NCI-H82 treated with DMSO at 0.1 percent for 48 hours (cell line): ENCODE results near the gene ORAI3.

Source experiments
- DNase-seq: peaks from one replicate; lab custom pipeline; 2025; ENCODE audit not compliant: unreplicated experiment; lab: John Stamatoyannopoulos, UW

Gene ORAI3

DNA sequence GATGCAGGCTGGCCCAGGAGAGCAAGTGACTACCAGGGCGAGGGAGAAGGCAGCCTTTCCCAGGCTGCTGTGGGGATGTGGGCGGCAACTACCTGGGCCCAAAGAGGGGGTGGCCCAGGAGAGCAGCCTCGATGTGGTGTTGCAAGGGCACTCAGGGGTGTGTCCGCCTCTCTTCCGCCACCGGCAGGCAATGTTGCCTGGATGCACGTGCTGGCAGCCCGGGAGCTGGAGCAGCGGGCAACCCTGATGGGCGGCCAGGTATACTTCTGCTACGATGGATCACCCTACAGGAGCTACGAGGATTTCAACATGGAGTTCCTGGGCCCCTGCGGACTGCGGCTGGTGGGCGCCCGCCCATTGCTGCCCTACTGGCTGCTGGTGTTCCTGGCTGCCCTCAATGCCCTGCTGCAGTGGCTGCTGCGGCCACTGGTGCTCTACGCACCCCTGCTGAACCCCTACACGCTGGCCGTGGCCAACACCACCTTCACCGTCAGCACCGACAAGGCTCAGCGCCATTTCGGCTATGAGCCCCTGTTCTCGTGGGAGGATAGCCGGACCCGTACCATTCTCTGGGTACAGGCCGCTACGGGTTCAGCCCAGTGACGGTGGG lies 38.8 kb downstream of the ORAI3 start:
- no peak for DNase-seq

GRCh38 chr16:30989469-30990047 lies 40.7 kb downstream of the ORAI3 start:
- no peak for DNase-seq

- no peak for DNase-seq
Measured at GRCh38 chr16:30990105-30990504, 41.2 kb downstream of the ORAI3 start.

DNA sequence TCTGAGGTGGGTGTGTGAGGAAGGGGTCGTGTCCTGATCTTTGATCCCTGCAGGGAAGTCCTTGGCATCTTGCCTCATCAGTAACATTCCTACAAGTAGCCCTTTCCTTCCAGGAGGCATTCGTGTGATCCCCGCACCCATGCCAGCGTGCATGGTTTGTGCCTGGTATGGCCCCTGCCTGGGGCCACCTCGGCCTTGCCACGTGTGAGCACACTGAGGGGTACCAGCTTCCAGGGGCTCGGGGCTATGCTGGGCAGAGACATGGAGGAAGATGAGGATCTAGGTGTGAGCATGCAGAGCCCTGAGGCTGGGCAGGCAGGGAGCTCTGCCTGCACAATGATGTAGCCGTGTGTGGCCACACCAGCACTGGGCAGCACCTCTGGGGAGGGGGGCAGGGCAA lies 42.2 kb downstream of the ORAI3 start:
- DNase-seq, result no peak

GRCh38 chr16:30992276-30992780 lies 43.5 kb downstream of the ORAI3 start:
- DNase-seq, result no peak

DNA sequence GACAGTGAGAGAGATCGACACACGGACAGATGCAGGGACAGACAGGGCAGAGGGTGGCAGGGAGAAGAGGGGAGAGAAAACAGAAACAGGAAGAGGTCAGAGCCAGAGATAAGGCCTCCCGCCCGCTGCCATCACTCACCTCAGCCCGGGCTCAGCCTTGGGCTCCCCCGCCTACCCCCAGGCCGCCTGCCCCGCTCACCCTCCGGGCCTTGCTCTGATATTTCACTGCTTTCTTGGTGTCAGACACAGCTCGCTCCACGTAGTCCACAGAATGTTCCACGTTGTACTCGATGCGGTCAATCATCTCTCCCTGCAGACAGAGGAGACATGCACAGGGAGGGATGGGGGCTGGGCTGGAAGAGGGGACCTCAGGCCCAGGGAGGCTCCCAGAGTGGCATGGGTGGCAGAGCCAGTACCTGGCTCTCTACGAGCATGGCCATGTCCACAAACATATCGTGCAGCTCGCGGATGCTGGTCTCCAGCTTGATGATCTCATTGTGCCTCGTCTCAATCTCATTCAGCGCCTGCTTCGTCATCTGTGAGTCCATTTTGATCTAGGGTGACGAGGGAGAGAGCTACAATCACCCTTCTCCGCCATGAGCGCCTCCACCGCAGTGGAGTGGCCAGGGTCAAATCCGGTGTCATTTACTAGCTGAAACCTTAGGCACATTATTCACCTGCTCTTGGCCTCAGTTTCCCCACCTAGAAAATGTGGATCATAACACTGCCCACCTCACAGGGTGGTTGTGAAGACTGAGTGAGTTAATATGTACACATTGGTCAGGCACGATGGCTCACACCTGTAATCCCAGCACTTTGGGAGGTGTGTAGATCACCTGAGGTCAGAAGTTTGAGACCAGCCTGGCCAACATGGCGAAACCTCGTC lies 44.3 kb downstream of the ORAI3 start:
- DNase-seq, result no peak

DNA sequence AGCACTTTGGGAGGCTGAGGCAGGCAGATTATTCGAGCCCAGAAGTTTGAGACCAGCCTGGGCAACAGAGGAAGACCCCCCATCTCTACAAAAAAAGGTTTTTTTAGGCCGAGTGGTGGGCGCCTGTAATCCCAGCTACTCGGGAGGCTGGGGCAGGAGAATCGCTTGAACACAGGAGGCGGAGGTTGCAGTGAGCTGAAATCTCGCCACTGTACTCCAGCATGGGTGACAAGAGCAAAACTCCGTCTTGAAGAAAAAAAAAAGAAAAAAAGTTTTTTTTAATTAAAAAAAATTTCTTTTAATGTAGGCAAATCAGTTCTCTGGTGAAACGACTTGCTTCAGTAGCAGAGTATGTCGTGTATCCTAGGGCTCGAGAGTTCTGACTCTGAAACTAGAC lies 47.1 kb downstream of the ORAI3 start:
- no peak for DNase-seq

DNA sequence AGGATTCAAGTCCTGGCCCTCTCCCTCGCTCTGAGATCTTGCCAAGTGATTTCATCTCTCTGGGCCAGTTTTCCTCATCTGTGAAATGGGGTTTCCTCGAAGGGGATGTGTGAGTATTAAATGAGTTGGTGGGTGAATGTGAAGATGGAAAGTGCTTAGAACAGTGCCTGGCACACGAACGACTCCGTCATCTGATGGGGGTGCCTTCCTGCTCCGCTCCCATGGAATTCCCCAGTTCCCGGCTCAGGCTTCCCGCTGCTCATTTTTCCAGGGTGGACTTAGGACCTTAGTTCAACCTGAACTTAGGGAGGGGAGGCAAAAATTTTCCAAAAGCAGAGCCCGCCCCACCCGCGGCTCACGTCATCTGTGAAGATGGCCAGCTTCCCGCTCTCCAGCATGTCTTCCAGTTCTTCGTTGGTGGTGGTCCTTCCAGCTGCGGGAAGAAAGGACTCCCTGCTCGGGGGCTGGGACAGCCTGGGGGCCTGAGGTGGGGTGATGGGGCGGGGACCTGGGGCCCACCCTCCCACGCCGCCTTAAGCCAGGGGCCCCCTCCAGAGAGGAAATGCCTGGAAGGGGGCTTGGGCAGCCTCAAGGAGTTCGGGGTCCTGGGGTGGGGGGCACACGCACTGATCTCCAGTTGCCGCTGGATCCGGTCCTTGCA lies 47.6 kb downstream of the ORAI3 start:
- no peak for DNase-seq

GRCh38 chr16:30996985-30997724 lies 48.3 kb downstream of the ORAI3 start:
- DNase-seq, result no peak

DNA sequence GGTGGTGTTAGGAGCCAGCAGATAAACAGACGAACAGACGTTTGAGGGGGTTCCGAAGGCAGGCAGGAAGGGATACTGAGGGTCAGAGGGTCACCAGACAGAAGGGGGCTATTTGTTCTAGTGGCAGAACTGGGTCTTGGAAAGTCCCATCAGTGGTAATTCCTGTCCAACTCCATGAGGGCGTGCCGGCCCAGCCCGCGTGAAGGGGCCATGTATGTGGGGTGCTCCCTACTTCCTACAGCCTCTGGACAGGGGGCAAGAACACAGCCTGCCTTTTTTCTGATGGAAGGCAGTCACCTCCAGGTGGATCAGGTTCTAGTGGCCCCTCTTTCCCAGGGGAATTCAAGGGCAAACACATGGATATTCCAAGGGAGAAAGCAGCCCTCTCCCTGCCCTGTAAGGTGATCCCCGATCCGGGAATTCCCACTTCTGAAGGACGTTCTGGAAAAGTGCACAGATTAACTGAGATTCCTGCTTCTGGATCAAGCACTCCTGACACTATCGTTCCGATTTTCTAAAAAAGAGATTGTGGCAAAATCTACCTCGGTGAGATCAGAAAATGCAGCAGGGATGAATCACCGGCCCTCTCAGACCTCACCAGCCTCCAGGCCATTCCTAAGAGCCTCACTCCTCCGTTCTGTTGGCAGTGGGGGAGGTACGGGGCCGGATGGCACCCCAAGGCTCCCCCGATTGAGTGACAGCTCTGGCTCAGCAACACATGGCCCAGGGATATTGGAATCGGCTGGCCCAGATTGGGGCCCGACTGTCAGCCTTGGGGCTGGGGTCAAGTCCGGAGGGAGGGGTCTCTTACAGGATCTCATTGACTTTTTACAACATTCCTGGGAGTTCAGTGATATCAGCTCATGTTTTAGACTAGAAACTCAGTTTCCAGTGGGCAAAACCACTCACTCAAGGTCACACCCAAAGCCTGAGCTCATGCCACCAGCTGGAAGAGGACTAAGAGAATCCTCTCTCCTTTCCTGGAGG lies 49.1 kb downstream of the ORAI3 start:
- DNase-seq, result no peak

DNA sequence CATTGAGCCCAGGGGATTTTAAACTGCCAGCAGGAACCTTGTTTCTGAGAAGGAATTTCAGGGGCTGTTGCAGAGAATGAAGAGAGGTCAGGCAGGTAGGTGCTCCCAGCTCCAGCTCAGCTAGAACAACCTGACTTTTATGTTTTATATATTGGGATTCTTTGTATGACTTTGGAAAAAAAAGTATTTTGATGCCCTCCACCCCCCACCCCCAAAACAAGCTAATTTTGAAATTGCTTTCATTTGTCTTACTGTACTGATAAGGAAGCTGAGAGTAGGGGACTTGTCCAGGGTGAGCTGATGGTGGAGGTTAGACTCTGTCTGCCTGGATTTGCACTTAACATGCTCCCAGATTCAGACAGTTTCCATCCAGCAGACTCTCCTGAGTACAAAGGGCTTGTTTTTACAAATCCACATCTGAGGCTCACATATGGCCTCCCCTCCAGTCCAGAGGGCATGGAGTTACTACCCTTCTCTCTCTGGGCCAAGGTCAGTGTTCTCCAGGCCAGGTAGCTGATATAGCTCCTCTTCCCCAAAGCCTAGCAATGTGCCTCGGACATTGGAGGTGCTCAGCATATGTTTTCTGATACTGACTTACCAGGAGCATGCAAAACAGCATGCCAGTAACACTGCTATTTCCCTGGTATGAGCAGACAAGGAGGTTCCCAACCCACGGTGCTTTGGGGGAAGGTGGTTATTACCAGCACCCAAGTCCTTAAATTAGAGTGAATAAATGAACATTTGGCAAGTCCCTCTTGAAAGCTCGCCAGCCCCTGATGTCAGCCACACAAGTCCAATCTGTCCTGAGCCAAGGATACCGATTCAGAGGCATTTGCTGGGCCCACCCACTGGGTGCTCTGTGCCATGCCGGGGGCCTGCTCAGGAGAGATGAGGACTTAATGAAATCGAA lies 50.2 kb downstream of the ORAI3 start:
- DNase-seq, result no peak

GRCh38 chr16:31000671-31001382 lies 52.0 kb downstream of the ORAI3 start:
- no peak for DNase-seq

DNA sequence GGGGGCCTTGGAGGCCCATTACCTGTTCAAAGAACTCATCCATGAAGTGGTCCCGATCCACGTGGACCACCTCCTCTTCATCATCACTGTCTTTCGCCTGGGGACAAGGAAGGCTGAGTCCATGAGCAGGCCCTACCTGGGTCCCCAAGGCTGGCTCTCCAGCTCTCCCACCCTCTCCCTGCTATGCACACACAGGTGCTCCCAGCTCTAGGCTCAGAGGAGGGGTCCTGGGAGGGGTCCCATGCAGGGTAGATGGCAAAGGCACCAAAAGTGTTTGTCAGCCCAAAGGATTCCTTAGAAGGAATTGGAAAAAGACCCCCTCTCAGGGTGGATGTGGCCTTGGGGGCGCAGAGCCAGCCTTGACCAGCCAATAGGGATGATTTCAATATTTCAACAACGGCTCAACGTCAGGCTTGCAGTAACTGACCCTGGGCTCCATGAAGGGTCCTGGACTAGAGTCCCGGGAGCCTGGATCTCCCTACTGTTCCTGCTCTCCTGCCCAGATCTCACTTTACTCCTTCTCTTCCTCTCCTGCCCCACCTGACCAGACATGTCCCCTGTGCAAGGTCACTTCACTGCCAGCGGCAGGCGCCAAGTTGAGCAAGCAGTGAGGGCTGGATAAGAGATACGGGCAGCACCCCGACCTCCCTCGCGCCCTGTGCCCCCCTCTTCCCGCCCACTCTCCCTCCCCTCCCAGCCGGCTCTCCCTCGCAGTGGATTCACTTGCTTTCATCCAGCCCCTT lies 52.8 kb downstream of the ORAI3 start:
- no peak for DNase-seq

DNA sequence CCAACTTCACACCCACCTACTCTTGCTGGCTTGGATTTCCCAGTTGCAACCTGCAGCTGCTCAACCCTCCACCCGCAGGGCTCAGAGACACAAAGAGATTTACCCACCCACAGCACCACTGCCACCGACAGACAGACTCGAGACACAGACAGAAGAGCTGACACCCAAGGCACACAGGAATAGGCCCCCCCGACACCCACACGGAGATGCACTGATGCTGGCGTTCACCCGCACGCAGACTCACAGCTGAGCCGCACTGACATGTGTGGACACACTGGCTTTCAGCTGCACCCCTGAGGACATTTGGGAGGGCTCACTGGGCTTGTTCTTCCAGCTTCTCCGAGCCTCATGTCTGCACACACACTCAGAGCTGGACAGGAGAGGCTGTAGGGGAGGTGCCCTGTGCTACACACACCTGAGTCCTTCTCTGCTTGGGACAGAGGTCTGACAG lies 53.4 kb downstream of the ORAI3 start:
- DNase-seq, result no peak

DNA sequence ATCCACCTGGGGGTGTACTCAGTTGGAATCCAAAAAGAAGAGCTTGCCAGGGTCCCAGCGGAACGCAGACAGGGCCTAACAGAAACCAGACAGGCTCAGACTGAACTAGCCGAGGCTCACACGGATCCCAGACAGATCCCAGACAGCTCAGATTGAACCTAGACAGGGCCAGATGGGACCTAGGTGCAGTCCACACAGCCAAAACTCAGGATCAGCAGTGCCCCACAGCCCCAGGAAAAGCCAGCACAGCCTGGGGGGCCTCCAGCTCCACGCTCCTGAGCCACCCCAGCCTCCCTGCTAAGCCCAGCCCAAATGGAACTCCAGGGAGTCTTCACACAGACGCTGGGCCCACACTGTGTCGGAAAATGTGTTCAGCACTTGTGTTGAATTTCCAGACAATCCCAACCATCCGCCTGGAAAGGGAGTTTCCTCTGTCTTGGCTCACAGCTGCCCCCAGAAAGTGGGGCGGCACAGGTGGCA lies 54.0 kb downstream of the ORAI3 start:
- no peak for DNase-seq

- DNase-seq, result no peak
Measured at GRCh38 chr16:31003744-31004143, 54.9 kb downstream of the ORAI3 start.
